MV-4-11 (cell line): Measurements from ENCODE around the gene DHRS12.
"Not testable (repeated sequence)": the region's sequence is repeated elsewhere in the genome, so short reads cannot be mapped to it uniquely, and the experiment has no call there.

Experiments used
- DNase-seq: peaks from one replicate; lab custom pipeline; 2025; lab: John Stamatoyannopoulos, UW

DHRS12 gene

DNA sequence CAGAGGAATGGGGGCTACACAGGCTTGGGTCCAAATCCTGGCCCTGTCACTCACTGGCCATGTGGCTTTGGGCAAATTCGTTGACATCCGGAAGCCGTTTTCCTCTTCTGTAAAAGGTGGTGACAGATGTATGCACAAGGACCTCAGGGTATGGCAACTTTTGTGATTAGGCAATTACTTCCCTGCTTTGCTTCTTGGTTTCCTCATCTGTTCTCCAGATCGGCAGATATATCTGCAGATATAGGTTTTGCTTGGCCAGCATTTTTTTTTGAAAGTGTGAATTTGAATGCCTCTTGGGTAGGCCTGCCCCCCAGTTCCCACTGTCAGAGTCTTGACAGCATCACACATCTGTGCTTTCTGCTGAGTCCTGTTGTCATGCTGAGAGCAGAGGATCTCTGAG is 23.3 kb upstream of the DHRS12 start:
- DNase-seq = peak; percentile 84

DNA sequence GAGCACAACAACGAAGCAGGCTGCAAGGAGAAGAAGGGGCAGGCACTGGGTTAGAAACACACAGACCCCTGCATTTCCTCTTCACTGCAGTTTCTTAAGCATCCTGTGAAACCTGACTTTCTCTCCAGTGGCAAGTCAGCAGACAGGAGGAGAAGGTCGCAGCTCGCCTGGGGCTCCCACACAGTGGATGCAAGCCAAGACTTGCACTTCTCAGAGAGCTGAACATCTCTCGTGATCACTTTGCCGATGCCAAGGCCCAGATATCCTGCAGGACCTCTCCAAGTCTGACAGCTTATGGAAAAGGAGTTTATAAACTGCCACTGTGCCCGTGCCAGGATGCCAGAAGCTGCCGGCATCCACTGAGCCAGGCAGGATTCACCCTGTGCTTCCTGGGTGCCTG is 22.6 kb upstream of the DHRS12 start:
- no peak for DNase-seq

DNA sequence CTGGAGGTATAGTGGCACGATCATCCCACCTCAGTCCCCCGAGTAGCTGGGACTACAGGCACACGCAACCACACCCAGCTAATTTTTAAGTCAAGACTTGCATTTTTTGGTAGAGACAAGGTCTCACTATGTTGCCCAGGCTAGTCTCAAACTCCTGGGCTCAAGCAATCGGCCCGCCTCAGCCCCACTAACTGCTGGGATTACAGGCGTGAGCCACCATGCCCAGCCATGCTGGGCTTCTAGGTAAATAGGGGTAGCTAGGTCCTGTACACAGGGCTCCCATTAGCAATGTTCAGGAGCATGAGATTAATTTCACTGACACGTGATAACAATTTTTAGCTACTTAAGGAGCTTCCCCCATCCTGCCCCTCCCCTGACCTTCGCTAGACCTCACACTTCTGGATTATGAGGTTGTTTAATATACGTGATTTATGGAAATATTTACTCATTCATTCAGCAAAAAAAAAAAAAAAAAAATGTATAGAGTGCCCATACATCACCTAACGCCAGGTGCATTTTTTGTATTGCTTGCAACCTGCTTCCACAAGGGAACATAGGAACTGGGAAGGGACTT is 21.8 kb upstream of the DHRS12 start:
- DNase-seq = no peak

DNA sequence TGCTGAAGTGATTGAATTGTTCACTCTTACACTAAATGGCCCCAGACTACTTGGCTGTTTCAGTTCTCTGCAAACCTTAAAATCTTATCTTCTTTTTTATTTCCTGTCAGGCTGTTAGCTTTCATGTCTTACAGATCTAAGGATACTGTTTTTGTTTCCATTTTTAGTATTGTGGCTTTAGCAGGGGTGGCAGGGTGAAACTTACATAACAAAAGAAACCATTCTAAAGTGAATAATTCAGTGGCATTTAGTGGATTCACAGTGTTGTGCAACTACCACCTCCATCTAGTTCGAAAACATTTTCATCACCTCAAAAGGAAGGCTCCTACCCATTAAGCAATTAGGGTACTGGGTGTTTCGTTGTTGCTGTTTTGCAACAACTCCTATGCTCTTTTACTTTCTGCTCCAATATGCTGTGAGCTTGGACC is 21.2 kb upstream of the DHRS12 start:
- DNase-seq = peak; percentile 99

DNA sequence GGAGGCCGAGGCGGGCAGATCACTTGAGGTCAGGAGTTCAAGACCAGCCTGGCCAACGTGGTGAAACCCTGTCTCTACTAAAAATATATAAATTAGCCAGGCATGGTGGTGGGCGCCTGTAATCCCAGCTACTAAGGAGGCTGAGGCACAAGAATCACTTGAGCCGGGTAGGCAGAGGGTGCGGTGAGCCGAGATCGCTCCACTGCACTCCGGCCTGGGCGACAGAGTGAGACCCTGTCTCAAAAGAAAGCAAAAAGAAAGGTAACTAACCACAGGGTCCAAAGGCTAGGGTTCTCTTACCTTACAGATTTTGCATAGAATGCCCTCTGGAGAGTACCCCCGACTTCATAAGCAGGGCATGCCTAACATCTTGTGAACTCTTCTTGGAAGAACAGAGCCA is 20.7 kb upstream of the DHRS12 start:
- DNase-seq = not testable (repeated sequence)

DNA sequence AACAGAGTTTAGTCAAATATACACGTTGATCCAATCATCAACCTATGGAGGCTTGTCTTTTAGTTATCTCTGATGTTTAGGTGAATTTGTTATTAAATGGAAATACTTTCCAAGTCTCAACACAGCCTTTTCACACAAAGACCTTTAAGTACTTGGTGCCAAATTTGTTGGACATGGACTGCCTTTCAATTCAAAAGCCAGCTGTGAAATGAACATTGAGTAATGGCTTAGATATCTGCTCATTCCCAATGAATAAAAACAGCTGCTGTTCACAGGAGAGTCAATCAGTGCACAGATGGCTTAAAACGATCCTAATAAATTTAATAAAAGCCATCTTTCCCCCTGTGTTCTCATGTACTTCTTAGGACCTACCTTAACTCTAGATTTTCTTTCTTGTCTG is 19.9 kb upstream of the DHRS12 start:
- no peak for DNase-seq

DNA sequence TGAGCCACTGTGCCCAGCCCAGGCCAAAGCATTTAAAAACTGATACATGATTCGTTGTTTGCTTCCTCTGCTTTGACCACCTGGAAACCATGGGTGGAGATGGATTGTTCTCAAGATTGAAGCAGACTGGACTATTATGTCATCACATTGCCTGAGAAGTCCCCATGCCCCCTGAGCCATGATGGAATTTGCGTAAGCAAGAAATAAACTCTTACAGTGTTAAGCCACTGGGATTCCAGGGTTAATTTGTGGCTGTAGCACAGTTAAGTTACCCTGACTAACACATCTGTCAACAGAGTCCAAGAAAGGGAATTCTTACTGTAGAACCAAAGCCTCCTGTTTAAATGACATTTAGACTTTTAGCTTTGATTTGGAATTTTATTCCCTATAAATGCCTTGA is 19.4 kb upstream of the DHRS12 start:
- peak; percentile 7 for DNase-seq

DNA sequence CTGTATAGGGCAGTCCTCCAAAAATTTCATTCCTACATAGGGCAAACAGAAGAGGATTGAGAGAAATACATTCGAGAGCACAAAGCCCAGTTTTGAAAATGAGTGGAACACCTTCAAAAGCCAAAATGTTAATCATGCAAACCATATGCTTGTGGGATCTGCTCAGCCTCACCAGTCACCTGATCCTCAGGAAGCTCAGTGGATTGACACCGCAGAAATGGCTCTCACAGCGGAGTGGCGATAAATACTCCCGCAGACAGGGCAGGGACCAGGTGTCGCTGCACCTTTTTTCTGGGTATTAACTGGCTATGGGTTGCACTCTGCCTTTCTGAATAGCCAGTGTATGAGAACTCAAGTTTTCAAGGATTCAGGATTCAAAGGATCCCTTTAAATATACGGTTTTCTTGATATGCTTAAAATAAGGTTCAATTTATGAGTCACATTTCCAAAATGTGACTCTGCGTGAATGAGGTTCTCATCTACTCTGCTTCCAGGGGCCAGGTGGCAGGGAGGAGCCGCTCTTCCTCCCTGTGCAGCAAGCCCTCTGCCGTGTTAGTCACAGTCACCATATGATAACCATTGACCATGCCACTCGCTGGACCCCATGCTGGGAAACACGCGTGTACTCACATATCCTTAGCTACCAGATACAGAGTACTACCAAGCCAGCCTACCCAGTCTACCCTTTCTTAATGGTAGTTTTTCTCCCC is 18.3 kb upstream of the DHRS12 start:
- DNase-seq = no peak

DNA sequence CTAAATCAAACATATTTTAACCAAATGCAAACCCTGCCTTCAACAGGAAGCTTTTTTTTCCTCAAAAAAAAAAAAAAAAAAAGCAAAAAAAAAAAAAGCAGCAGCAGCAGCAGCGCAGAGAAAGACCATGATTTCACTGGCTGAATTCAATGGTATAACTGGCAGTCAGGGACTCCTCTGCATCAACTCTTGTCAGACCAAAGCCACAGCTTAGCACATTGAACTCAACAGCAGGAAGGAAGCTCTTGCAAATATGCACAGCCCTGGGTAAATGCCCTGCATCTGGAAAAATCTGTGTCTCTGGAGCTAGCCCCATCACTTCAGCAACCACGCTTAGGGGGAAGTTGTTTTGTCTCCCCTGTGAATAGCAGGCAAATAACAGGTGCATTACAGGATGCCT is 17.6 kb upstream of the DHRS12 start:
- peak; percentile 70 for DNase-seq

DNA sequence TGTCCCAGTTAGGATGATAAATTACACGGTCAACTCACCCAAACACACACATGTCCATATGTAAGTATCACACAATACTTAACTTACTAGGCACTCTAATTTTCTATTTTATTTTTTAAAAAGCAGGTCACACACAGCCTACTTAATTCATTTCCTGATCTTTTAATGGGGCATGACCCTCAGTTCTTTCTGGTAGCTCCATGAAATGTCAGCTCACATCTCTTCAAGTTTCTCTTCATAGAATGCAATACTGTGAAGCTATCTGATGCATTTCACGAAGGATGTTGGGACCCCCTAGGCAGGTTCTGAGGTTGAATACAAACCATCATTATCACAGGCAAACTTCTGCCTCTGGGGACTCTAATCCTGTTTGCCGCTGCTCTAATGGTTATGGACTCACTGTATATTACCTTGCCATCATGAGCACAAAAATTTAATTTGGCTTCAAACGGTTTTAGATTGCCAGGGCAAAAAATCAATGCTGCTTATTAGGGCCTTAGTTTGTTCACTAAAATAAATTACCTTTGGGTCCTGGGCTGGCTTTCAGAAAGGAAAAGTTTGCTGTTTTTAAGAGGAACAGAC is 16.1 kb upstream of the DHRS12 start:
- no peak for DNase-seq

DNA sequence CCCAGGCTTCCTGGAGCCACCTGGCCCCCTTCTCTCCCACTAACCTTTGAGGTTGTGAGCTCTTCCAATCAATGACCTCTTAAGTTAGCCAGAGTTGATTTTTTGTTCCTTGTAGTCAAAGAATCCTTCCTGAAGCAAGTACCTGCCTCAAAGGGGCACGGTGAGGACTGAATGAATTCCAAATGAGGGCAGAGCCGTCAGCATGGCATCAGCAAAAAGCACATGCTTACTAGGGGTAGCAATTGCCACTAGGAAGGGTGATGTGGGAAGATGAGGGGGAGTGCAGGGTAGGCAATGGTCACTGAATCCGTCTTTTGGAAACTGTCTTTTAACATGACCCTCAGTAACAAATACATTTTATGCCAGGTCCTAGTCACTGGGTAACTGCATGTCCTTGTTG is 15.6 kb upstream of the DHRS12 start:
- DNase-seq = no peak

DNA sequence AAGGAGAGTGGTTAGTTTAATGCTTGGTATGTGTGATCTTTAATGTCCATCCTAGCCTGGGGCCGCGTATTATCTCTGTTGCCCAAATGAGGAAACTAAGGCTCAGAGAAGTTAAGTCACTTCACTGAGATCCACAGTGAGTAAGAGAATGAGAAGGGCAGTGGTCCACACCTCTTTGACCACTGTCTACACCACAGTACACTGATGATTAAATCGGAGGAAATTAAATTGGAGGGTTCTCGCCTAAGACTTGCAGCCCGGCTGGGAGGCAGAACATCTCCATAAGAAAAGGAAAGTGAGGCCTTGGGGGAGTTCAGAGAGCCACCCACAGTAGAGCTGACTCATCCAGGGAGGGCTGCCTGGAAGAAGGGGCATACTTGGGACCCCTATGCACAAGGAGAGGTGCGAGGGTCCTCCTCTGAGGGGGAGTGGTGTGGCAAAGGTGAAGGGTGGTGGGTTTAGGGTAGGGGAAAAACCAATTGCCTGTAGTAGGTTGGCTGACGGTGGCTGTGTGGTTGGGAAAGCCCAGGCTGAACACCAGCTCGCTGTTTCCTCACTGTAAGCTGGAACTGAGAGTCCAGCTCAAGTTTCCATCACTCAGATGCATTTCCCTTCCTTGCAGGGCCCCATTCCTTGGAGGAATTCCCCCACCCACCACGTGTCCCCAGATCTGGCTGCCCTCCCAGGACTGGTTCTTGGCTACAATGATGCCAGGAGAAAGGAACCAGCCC is 15.0 kb upstream of the DHRS12 start:
- no peak for DNase-seq

DNA sequence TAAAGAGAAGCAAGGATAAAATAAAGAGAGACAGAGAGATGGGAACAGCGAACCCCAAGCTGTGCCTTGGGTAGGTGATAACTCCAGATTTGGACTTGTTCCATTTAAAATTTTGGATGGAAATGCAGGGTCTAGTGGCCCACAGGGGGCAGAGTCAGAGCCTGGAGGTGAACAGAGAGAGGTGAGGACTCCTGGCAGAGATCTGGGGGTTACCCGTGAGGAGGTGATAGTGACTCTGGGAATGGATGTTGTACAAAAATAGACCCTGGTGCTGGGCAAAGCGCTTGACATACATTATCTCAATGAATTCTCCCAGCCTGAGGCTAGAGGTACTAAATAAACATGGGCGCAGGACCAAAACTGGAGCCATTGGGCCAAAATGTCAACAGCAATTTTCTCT is 14.3 kb upstream of the DHRS12 start:
- DNase-seq = no peak

DNA sequence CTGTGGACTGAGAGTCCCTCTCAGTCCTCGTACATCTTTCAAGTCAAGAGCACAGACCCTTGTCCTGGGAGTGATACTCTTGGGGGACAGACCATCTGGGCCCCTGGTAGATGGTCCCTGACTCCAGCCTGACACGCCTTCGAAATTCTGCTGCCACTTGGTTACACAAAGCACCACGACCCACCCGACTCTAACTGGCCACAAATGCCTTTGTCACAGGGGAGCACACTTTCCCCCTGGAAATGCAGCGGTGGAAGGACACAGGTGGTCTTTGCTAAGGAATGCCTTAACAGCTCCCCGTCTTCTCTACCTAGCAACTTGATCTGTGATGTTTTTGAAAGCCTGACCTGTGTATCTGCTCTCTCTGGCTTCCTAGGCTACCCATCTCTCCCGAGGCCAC is 13.8 kb upstream of the DHRS12 start:
- DNase-seq = no peak

DNA sequence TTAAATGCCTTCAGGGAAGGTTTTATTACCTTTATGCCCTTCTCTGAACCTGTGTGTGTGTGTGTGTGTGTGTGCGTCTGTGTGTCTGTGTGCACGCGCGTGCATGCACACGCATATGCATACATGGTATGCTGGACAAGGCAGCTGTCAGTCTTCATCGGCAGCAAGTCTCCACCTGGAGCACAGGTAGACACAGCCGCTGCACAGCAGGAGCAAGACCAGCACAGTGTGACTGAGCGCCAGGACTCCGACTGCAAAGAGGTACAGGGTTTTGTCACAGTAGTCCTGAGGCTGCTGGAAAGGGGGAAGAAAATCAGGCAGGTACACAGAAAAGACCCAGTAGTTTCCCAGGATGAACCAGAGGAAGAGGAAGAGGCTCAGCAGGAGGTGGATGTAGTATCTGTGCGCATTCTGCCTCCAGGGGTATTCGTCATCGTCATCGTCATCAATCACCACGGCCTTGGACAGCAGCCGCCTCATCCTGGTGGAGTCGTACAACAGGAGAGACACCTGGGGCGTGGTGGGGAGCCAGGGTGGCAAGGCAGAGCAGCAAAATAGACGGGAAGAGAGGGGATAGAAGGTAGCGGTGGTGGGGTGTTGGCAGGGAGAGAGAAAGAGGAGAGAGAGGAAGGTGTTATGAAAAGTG is 12.8 kb upstream of the DHRS12 start:
- DNase-seq = no peak

DNA sequence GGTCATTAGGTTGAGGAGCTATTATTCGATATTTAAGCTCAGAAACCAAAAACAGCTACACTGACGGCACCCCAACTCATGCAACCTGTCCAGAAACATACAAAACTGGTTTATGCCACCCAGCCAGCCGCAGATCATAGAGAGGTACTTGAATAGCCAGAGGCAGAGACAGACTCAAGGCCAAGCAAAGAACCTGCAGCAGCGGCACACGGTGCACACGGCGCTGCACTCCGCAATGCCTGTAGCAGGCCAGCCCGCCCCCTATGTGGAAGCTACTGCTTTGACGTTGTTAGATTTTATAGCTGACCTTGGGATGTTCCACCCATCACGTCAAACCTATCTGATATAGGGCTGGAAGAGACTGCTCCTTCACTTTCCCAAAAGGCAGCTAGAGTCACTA is 11.9 kb upstream of the DHRS12 start:
- DNase-seq = no peak

DNA sequence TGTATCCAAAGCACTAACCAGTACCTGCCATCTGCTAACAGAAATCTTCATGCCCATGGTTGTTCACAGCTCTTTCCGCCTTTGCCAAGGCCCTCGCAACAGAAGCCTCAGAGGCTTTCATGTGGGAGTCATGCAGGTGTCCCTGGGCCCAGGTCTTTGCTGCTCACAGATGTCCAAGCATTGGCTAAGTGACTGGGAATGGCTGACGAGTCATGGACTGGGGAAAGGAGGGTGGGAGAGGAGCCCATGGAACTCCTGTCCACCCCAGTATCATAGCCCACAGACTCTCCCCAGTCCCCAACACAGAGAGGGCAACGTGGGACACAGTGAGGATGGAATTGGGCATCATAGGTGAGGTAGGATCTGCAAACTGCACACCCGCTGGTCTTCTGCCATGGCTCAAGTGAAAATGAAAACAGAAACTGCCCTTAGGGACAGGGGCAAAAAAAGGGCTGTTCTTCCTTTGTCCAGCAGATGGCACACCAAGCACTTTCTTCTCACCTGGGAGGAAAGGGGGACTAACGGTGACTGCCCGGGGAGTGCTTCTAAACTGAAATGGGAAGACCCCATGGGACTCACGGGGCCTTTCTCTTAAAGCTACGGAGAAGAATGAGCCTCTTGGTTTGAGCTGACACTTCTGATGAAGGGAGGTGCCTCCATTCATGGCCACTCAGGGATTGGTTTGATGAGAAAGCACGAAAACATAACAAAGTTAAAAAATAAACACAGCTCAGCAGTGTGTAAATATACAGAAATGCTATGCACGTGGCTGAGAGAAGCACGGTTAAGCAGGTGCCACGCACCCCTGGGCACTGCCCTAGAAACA is 11.1 kb upstream of the DHRS12 start:
- DNase-seq = peak; percentile 65

DNA sequence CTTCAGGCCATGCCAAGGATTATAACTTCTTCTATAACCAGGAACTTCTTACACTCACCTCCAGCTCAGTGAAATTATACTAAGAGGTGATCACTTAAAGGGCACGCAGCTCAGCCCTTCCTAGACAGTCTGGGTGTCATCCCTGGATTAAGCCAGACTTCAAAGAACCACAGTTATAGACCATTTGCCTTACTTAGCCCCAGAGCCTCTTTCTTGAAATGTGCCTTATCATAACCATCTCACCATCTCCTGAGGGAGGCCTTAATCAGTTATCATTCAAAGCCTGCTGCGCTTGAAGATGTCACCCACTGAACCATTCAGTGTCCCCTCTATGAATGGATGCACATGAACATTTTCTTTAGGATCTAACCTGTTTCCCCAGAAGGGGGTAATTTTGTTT is 10.1 kb upstream of the DHRS12 start:
- no peak for DNase-seq

DNA sequence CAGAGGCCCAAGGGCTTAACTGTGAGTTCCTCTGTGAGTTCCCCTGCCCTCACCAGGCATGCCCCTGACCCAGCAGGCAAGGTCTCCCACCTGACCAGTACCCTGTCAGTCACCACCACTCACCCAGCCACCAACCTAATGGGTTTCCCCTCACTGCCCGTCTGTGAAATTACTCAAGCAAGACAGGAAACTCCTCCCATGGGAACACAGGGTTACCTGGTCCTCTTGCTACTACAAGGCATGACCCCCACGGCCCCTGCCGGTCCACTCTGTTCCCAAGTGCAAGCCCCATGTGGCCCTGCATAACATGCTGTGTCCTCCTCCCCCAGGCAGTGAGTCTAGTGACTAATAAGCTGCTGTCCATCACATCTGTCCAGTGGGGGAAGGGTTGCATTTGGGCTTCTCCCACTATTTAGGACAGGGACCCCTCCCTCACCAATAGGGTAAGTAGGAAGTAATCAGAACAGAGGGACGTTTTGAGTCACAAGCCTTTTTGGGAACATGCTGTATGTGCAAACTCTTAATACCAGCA is 8.0 kb upstream of the DHRS12 start:
- DNase-seq = peak; percentile 16

DNA sequence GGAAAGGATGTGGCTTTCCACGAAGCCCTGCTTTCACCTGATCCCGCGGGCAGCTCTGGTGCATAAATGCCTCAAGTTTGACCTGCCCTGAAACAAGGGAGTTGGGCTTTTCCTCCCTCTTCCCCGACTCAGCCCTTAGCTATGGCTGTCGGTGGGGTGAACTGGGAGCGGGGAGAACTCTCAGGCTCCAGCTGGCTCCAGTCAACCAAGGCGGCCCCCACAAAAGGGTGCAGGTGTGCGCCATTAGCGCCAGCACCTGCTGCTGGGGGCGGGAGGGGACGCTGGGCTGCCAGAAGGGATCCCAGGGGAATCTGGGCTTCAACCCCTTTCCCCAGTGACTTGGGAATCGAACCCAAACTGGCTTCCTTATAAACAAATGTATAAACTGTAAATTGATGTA is 7.1 kb upstream of the DHRS12 start:
- no peak for DNase-seq

DNA sequence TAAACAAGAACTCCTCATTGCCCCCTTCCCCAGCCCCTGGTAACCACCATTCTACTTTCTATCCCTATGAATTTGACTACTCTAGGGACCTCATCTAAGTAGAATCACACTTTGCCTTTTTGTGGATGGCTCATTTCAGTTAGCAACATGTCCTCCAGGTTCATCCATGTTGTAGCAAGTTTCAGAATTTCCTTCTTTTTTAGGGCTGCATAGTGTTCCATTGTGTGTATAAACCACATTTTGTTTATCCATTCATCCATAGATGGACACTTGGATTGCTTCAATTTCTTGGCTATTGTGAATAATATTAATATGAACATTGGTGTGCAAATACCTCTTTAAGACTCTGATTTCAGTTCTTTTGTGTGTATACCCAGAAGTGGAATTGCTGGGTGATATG is 4.8 kb upstream of the DHRS12 start:
- no peak for DNase-seq
